Measurements from ENCODE around the gene CMTM5.
"Not testable (repeated sequence)": the region's sequence is repeated elsewhere in the genome, so short reads cannot be mapped to it uniquely, and the experiment has no call there.

CMTM5 gene

GRCh38 chr14:23415821-23416778 lies 39.3 kb downstream of the CMTM5 start:
- DNase-seq, result no peak

- no peak for DNase-seq
Observed at GRCh38 chr14:23416801-23417200, 40.0 kb downstream of the CMTM5 start.

GRCh38 chr14:23417269-23417668 lies 40.4 kb downstream of the CMTM5 start:
- not testable (repeated sequence) for DNase-seq

GRCh38 chr14:23418021-23418420 lies 41.2 kb downstream of the CMTM5 start:
- no peak for DNase-seq

- DNase-seq, result not testable (repeated sequence)
Observed at GRCh38 chr14:23419646-23420045, 42.8 kb downstream of the CMTM5 start.

- DNase-seq, result no peak
Observed at GRCh38 chr14:23421594-23421993, 44.7 kb downstream of the CMTM5 start.

- no peak for DNase-seq
Observed at GRCh38 chr14:23423657-23424056, 46.8 kb downstream of the CMTM5 start.

- DNase-seq, result no peak
Observed at GRCh38 chr14:23425169-23425568, 48.3 kb downstream of the CMTM5 start.

- DNase-seq, result not testable (repeated sequence)
Observed at GRCh38 chr14:23425798-23426197, 49.0 kb downstream of the CMTM5 start.

- no peak for DNase-seq
Observed at GRCh38 chr14:23428686-23429495, 52.0 kb downstream of the CMTM5 start.
